Stimulated activated CD4-positive, alpha-beta T cell treated with anti-CD3 and anti-CD28 coated beads, Interleukin-1b, Interleukin-23, amount 100 ng/mL, for 48 hours (primary cell): Measurements from ENCODE around the gene CACNG6.
"Not testable (repeated sequence)": the region's sequence is repeated elsewhere in the genome, so short reads cannot be mapped to it uniquely, and the experiment has no call there.

Experiments
- DNase-seq: peaks from one replicate; pipeline ENCODE4 v3.0.0-alpha.2; 2020

CACNG6 gene

GRCh38 chr19:54009440-54009839 is 18.0 kb downstream of the CACNG6 start:
- DNase-seq = no peak

GRCh38 chr19:54010474-54010873 is 19.0 kb downstream of the CACNG6 start:
- no peak for DNase-seq

- no peak for DNase-seq
Observed at GRCh38 chr19:54011507-54012211, 20.2 kb downstream of the CACNG6 start.

- no peak for DNase-seq
Observed at GRCh38 chr19:54013866-54014265, 22.4 kb downstream of the CACNG6 start.

- no peak for DNase-seq
Observed at GRCh38 chr19:54014920-54015560, 23.6 kb downstream of the CACNG6 start.

GRCh38 chr19:54017261-54017660 is 25.8 kb downstream of the CACNG6 start:
- no peak for DNase-seq

GRCh38 chr19:54021363-54021762 is 29.9 kb downstream of the CACNG6 start:
- no peak for DNase-seq

GRCh38 chr19:54021932-54022331 is 30.5 kb downstream of the CACNG6 start:
- DNase-seq = no peak

GRCh38 chr19:54023191-54023590 is 31.8 kb downstream of the CACNG6 start:
- DNase-seq = no peak

- no peak for DNase-seq
Observed at GRCh38 chr19:54024660-54025059, 33.2 kb downstream of the CACNG6 start.

- DNase-seq = no peak
Observed at GRCh38 chr19:54026656-54027055, 35.2 kb downstream of the CACNG6 start.

GRCh38 chr19:54029301-54029700 is 37.9 kb downstream of the CACNG6 start:
- DNase-seq = no peak

GRCh38 chr19:54029930-54030490 is 38.6 kb downstream of the CACNG6 start:
- peak; percentile 45 for DNase-seq

- no peak for DNase-seq
Observed at GRCh38 chr19:54030895-54031586, 39.6 kb downstream of the CACNG6 start.

- no peak for DNase-seq
Observed at GRCh38 chr19:54035215-54036178, 44.1 kb downstream of the CACNG6 start.

GRCh38 chr19:54036542-54036941 is 45.1 kb downstream of the CACNG6 start:
- not testable (repeated sequence) for DNase-seq

- DNase-seq = no peak
Observed at GRCh38 chr19:54040003-54040402, 48.6 kb downstream of the CACNG6 start.

- DNase-seq = no peak
Observed at GRCh38 chr19:54041969-54042606, 50.7 kb downstream of the CACNG6 start.

GRCh38 chr19:54042989-54043388 is 51.6 kb downstream of the CACNG6 start:
- no peak for DNase-seq

GRCh38 chr19:54045771-54046170 is 54.3 kb downstream of the CACNG6 start:
- DNase-seq = no peak

- no peak for DNase-seq
Observed at GRCh38 chr19:54047616-54048015, 56.2 kb downstream of the CACNG6 start.
